GM19193 (cell line): ENCODE data around the gene HYAL2.

Experiments used
- POLR2A ChIP-seq: IDR thresholded peaks from 4 replicates; pipeline ENCODE4 v1.6.1; 2011; ENCODE audit not compliant: insufficient read depth, insufficient read length; ENCODE audit errors: extremely low read depth

The HYAL2 gene

DNA sequence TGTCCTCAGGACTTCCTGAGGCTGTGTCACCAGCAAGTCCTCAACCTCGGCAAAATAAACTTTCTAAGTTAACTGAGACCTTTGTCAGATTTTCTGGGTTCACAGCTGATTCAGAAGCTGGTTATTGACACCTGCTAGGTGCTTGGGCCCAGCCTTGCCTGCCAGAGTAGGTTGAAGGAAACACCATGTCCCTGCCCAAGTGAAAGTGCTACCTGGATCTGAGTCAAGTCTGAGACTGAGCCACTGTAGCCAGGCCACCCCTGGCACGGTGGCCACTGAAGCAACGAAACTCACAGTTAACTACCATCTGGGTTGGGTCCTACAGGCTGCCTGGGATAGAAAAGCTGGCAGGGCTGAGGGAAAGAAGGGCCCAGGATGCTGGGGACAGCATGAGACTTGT is 8.2 kb downstream of the HYAL2 start:
- no peak for TF ChIP-seq POLR2A

DNA sequence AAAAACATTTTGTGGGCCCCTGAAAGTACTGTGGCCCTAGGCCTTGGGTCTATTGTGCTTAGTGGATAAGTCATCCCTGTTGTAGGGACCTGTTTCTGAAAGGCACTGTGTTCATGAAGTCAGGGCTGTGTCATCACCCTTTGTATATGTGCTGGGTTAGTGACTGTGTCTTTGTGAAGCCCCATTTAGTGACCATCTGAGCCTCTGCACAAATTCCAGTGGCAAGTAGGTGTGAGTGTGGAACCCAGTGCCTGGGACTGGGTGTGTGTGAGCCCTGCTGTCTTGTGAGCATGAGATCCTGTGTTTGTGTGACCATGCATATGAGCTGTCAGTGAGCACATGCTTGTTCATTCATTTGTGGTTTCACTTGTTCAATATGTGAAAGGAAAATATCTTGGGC is 17.9 kb downstream of the HYAL2 start:
- no peak for TF ChIP-seq POLR2A

DNA sequence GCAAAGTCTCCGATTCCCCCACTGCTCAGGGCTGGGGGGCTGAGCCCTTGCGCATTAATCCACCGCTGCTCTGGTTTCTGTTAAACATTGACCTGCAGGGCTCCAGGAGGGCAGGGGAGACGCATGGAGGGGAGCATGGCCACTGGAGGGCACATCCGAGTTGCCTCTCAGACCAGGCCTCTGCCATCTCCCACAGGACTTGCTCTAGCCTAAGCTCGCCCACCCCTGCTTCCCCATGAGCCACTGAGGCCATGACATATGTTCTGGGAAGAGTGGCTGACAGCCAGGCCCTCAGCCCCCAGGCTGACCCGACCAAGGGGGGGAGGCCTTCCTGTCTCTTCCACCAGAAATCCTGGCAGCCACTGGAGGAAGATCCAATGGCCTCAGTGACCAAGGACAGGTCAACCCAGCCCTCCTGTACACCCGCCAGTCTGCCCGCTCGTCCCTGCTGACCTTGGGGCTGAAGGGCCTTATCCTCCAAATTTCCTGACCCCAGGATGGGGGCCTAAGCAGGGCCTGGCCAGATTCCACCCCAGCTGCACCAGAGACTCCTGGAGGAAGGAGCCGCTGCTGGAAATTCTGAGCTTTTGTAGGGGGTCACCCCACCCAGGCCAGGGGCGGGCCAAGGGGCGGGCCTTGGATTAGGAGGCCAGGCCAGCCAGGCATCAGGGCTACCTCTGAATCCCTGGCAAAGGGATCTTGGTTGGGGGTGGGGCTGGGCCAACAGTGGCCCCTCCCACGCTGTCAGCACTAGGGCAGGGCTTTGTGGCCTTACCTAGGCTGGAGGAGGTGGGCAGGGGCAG is 19.3 kb downstream of the HYAL2 start, which contains the start of gene HYAL1:
HYAL1 (minus strand) TSS at position 562 of the 803 bp plus-strand sequence. CDS start 618 bp downstream, outside the sequence.
- TF ChIP-seq POLR2A = no peak

DNA sequence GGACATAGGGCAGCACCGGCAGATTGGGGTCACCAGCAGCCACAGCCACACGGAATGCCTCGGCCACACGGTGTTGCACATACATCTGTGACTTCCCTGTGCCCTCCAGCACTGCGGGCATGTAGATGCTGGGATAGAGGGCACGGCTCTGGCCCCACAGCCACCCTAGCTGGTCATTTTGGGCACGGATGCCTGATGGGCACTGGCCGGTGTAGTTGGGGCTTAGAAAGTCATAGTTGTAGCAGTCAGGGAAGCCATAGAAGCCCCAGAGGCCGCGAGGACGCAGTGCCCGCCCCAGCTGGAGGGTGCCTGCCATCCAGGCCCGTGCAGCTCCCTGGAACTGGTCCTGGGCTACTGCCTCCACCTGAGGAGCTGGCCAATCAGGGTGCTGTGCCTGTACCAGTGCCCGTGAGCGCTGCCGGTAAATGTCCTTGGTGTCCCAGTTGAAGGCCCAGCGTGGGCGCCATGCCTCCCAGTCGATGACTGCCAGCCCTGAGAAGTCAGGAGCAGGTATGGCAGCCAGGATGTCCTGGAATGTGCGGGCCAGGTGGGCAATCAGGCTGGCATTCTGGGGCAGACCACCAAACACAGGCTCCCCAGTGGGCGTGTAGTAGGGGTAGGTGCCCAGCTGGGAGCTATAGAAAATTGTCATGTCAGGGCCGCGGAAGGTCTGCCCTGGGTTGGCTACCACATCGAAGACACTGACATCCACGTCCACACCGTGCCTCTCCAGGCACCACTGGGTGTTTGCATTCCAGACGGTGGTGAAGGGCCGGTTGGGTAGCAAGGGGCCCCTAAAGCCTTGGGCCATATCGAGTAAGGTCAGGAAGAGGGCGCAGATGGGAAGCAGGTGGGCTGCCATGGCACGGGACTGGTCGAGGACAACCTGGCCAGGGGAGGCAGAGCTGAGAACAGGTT is 20.2 kb downstream of the HYAL2 start:
- TF ChIP-seq POLR2A = no peak

- TF ChIP-seq POLR2A = no peak
These were observed 21.8 kb downstream of the HYAL2 start for GRCh38 chr3:50300681-50301254.

DNA sequence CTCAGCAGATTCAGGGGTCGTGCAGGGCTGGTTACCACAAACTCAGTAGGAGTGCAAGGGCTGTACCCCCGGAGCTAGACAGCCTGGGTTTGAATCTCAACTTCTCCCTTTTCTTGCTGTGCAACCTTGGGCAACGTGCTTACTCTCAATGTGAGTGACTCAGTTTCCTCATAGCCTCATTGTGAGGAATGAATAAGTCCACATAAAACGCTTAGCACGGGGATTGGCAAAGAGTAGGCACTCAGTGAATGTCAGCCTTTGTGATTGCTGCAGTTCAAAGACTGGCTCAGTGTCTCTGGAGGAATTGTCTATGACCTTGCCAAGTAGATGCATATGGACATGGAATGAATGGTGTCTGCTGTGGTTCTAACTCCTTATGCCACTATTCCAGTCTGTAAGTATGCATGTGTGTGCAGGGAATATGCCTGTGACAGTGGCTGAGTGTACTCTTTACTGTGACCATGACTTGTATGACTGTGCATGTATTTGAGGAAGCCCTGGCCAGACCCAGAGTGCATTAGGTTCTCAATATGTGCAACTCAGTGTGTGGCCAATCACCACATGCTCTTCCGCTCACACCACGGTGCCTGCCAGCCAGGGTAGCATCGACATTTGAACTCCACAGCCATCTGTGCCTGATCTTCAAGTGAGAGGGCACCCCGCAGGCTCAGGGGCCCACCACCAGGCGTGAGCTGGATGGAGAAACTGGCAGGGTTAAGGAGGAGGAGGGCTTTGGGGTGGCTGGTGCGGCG is 22.4 kb downstream of the HYAL2 start:
- no peak for TF ChIP-seq POLR2A

DNA sequence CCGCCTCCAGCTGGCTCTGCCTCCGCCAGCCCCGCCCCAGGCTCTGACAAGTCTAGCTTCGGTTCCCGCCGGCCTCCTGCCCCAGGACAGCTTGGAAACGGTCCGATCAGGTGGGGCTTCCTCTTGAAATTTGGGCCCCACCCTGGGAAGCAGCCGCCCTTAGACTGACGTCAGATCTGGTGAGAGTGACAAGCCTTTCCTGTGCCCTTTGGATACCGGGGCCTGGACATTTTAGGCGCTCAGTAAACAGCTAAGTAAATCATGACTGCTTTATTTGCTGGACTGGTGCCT is 23.0 kb downstream of the HYAL2 start:
- TF ChIP-seq POLR2A = no peak

DNA sequence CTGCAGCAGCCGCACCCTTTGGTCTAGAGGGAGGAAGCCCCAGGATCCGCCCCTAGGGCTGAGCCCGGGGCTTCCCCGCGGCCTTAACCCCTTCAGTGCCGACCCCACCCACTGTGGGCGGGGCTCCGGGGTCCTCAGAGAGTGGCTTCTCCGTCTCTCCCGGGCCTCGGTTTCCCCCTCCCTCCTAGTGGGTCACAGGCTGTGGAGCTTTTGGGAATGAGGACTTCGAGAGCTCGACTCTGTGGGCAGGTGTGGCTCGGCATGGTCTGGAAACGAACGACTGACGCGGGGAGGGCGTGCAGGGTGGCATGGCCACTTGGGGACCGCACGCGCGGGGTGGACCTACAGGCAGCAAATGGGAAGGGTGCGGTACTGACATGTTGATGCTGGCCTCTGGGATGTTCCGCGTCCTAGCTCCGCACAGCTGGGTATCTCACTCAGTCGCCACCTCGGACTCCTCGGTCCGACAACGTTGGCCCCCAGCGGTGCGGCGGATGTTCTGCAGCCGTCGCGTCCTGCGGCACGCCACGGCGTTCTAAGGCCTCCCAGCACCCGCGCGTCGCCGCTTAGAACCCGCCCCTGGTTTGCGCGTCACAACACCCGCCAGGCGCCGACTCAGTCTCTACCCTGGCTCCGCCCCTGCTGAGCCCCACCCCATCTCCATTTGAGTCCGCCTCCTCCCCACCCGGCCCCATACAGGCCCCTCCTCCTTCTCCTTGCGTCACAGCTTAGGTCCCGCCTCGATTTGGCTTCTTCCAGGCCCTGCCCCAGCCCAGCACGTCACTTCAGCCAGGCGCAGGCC is 23.5 kb downstream of the HYAL2 start, which contains the start of the genes HYAL3 and NAA80:
HYAL3 (minus strand) TSS at position 570 of the 802 bp plus-strand sequence. CDS start 3,803 bp downstream, outside the sequence.
NAA80 (minus strand) TSS at position 570 of the 802 bp plus-strand sequence. CDS start 1,942 bp downstream, outside the sequence.
- peak; percentile 92 for TF ChIP-seq POLR2A

- TF ChIP-seq POLR2A = no peak
These were observed 24.4 kb downstream of the HYAL2 start for GRCh38 chr3:50297896-50298725.

GRCh38 chr3:50297384-50297775 is 25.2 kb downstream of the HYAL2 start:
- TF ChIP-seq POLR2A = no peak

DNA sequence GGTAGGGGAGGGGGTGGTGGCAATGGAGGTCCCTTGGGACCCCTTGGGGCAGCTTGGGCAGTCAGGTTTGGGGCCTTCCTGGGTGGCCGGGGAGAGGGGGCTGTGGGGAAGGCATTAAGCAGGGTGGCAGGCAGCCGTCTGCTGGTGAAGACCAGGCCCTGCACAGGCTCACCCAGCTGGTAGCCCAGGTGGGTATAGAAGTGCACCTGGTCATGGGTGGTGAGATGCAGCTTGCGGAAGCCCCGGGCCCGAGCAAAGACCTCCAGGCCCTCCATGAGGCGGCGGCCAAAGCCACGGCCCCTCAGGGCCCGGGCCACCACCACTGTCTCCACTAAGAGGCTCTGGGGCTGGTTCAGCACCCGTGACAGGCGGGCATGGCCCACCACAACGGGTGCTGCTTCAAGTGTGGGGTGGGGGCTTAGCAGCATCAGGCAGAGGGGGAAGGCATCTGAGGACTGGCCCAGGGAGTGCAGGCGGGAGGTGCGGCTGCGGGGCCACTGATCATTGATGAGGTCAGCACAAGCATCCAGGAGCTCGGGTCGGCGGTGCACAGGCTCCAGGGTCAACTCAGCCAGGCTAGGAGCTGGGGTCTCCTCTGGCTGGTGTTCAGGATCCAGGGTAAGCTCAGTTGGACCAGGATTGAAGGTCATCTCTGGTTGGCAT is 25.7 kb downstream of the HYAL2 start:
- no peak for TF ChIP-seq POLR2A
